HG02763 (cell line): ENCODE measurements around the gene ANKS1A.
"Not testable (repeated sequence)": the region's sequence is repeated elsewhere in the genome, so short reads cannot be mapped to it uniquely, and the experiment has no call there.

Source experiments
- ATAC-seq: cut with Tn5 transposase; IDR thresholded peaks from one replicate; pipeline ENCODE4 v1.9.1; 2021; ENCODE audit warnings: mild to moderate bottlenecking, moderate library complexity; ENCODE audit not compliant: unreplicated experiment

The ANKS1A gene

GRCh38 chr6:34888874-34889555, at the start of gene ANKS1A:
Gene ANKS1A, plus strand, starts transcription at chr6:34889255. Its CDS starts 148 bp downstream, at chr6:34889403.
- peak; percentile 54 for ATAC-seq

- no peak for ATAC-seq
Observed at GRCh38 chr6:34839666-34840352, 49.2 kb upstream of the ANKS1A start.

- ATAC-seq: not testable (repeated sequence)
Observed at GRCh38 chr6:34849066-34849465, 40.0 kb upstream of the ANKS1A start.

- no peak for ATAC-seq
Observed at GRCh38 chr6:34851361-34851760, 37.7 kb upstream of the ANKS1A start.

GRCh38 chr6:34852406-34853085, 36.5 kb upstream of the ANKS1A start:
- no peak for ATAC-seq

- no peak for ATAC-seq
Observed at GRCh38 chr6:34855463-34855862, 33.6 kb upstream of the ANKS1A start.

- ATAC-seq: no peak
Observed at GRCh38 chr6:34858681-34859080, 30.4 kb upstream of the ANKS1A start.

GRCh38 chr6:34859951-34860350, 29.1 kb upstream of the ANKS1A start:
- no peak for ATAC-seq

GRCh38 chr6:34860776-34861175, 28.3 kb upstream of the ANKS1A start:
- no peak for ATAC-seq

GRCh38 chr6:34864007-34864406, 25.0 kb upstream of the ANKS1A start:
- no peak for ATAC-seq

- no peak for ATAC-seq
Observed at GRCh38 chr6:34865107-34865506, 23.9 kb upstream of the ANKS1A start.

GRCh38 chr6:34866509-34866908, 22.5 kb upstream of the ANKS1A start:
- ATAC-seq: no peak

GRCh38 chr6:34867484-34867883, 21.6 kb upstream of the ANKS1A start:
- no peak for ATAC-seq

GRCh38 chr6:34871853-34872252, 17.2 kb upstream of the ANKS1A start:
- no peak for ATAC-seq

GRCh38 chr6:34872332-34872731, 16.7 kb upstream of the ANKS1A start:
- no peak for ATAC-seq

- no peak for ATAC-seq
Observed at GRCh38 chr6:34875292-34876213, 13.5 kb upstream of the ANKS1A start.

- no peak for ATAC-seq
Observed at GRCh38 chr6:34876472-34876871, 12.6 kb upstream of the ANKS1A start.

GRCh38 chr6:34877259-34877658, 11.8 kb upstream of the ANKS1A start:
- no peak for ATAC-seq

GRCh38 chr6:34877869-34878485, 11.1 kb upstream of the ANKS1A start:
- ATAC-seq: no peak

GRCh38 chr6:34884073-34884472, 5.0 kb upstream of the ANKS1A start:
- ATAC-seq: not testable (repeated sequence)
